K562 (cell line): ENCODE measurements around the gene BCKDK. TPM values are rescaled to one million over a fixed set of nuclear protein-coding genes. Genes with fewer than 3 reads are reported as not detected.

Source experiments
- AFF1 ChIP-seq, 2 experiments: fragments of 450-650 bp; IDR thresholded peaks; 2 replicates each; pipeline ENCODE4 v1.6.1; 2018; ENCODE audit warnings: mild to moderate bottlenecking in 2 of 2, low read depth in 1 of 2; ENCODE audit not compliant: partially characterized antibody in 2 of 2
- CBX1 ChIP-seq: sonication (generic); IDR thresholded peaks from 2 replicates; pipeline ENCODE4 v1.6.1; 2016; ENCODE audit warnings: antibody characterized with exemption, low read depth, mild to moderate bottlenecking
- ETS2 ChIP-seq: IDR thresholded peaks from 2 replicates; pipeline ENCODE4 v1.6.1; 2016; ENCODE audit warnings: borderline replicate concordance, missing genetic modification characterization, mild to moderate bottlenecking, moderate library complexity, missing compliant biosample characterization; ENCODE audit not compliant: poor library complexity, severe bottlenecking
- FOXJ3 ChIP-seq: sonication (generic); formaldehyde crosslinking; IDR thresholded peaks from 2 replicates; pipeline ENCODE4 v1.4.0; 2020; ENCODE audit warnings: mild to moderate bottlenecking, missing genetic modification reagents
- HCFC1 ChIP-seq: IDR thresholded peaks from 2 replicates; pipeline ENCODE4 v1.6.1; 2012; ENCODE audit warnings: low read depth, low read length, improper control_type of control experiment
- KDM4B ChIP-seq, 2 experiments: fragments of 450-650 bp in 1 of 2; sonication (generic) in 1 of 2; IDR thresholded peaks; 2 replicates each; pipeline ENCODE4 v1.6.1; 2016 to 2017; ENCODE audit warnings: borderline replicate concordance in 2 of 2, antibody characterized with exemption in 1 of 2, low read depth in 1 of 2, mild to moderate bottlenecking in 1 of 2
- MLX ChIP-seq, 2 experiments: fragments of 450-650 bp in 1 of 2; sonication (generic) in 1 of 2; formaldehyde crosslinking; conservative IDR thresholded peaks; 2 replicates each; pipeline versions ENCODE4 v1.4.0 to v1.8.1; 2020 to 2022; ENCODE audit warnings: mild to moderate bottlenecking in 1 of 2, missing genetic modification reagents in 1 of 2
- MNT ChIP-seq, 2 experiments: fragments of 450-650 bp; conservative IDR thresholded peaks; 2 replicates each; pipeline ENCODE4 v1.6.1; 2017; ENCODE audit warnings: mild to moderate bottlenecking in 2 of 2, moderate library complexity in 2 of 2
- POU5F1 ChIP-seq: fragments of 150-350 bp; IDR thresholded peaks from 2 replicates; pipeline ENCODE4 v1.6.1; 2014; ENCODE audit warnings: borderline replicate concordance, low read length, low read depth, mild to moderate bottlenecking; ENCODE audit not compliant: partially characterized antibody
- TCF7L2 ChIP-seq: fragments of 150-350 bp; IDR thresholded peaks from 2 replicates; pipeline ENCODE4 v1.6.1; 2016; ENCODE audit warnings: low read depth, mild to moderate bottlenecking, low read length, moderate library complexity
- ZHX1 ChIP-seq: fragments of 150-350 bp; conservative IDR thresholded peaks from 2 replicates; pipeline ENCODE4 v1.6.1; 2014; ENCODE audit warnings: low read length
- ZNF444 ChIP-seq: fragments of 250-450 bp; sonication (Bioruptor Pico); IDR thresholded peaks from 2 replicates; pipeline ENCODE4 v1.4.0; 2020; ENCODE audit warnings: mild to moderate bottlenecking, moderate library complexity
- ZNF589 ChIP-seq: fragments of 200-800 bp; sonication (Bioruptor generic); IDR thresholded peaks from 2 replicates; pipeline ENCODE4 v1.6.1; 2016; ENCODE audit warnings: low read depth, missing genetic modification characterization, missing compliant biosample characterization
- polyA plus RNA-seq, 8 experiments: library from polyadenylated mRNA; depleted of rRNA in 4 of 8; stranded (reverse) in 5 of 8; unstranded in 3 of 8; fragments of >200 nt; fragmentation: Nextera tagmentation in 2 of 8; fragmentation: Illumina TruSeq in 1 of 8; extraction: Ambion mirVana in 2 of 8; extraction: Trizol in 1 of 8; gene quantifications; 2 replicates each; pipeline versions ENCODE4 v1.2.1 to v1.2.3, GENCODE V29; 2011 to 2014; ENCODE audit warnings: inconsistent platforms in 1 of 8, missing spikeins in 1 of 8
- total RNA-seq, 7 experiments: library from RNA; depleted of rRNA in 6 of 7; stranded (reverse); fragments of >200 nt in 6 of 7; fragmentation: Illumina TruSeq in 2 of 7; extraction: Trizol in 2 of 7; gene quantifications; 2 replicates each; pipeline versions ENCODE4 v1.2.1 to v1.2.3, GENCODE V29; 2011 to 2021; ENCODE audit warnings: low replicate concordance in 1 of 7

Gene BCKDK
- total and polyA plus RNA-seq, 9 of the 15 experiments (the other 6 are each of a cell fraction or from before 2014, with no cell fraction given), result 0.58 to 34.8 (median 13.1) TPM

GRCh38 chr16:31108794-31109558, 790 bp downstream of the BCKDK start (continued):
- TF ChIP-seq AFF1 (IDR thresholded peaks at IDR 0.05; ENCODE audit: low read depth in 1 of 2, partially characterized antibody in 2 of 2) (no peak), FOXJ3 (CRISPR knock-in tag) (no peak), ZHX1 (no peak), ZNF589 (CRISPR knock-in tag) (no peak), KDM4B (IDR thresholded peaks at IDR 0.05; ENCODE audit: borderline replicate concordance in 2 of 2, low read depth in 1 of 2) (no peak), ETS2 (tag) (no peak), MNT (conservative IDR thresholded peaks at IDR 0.05) (no peak), HCFC1 (no peak), CBX1 (0 out of 2 replicates have a peak, but pooled peaks have one; percentile 15), ZNF444 (CRISPR knock-in tag) (no peak), POU5F1 (no peak), MLX (CRISPR knock-in tag; conservative IDR thresholded peaks at IDR 0.05) (no peak), TCF7L2 (no peak)
- TF ChIP-seq, all 486 proteins: peak for 5
